Body of pancreas (tissue), 4 donors: ENCODE data around the gene ACTR3.

Experiments
- POLR2A ChIP-seq, 3 donors: fragments of 450-650 bp; IDR thresholded peaks; one replicate each; pipeline ENCODE4 v1.6.1; 2016; ENCODE audit warnings: antibody characterized with exemption in 3 of 3, mild to moderate bottlenecking in 2 of 3
- TF ChIP-seq, protein P1 (sequence below), 7 experiments: fragments of 450-650 bp in 4 of 7; fragments of 200-600 bp in 3 of 7; sonication (generic) in 3 of 7; IDR thresholded peaks; one replicate each; pipeline ENCODE4 v1.5.1; 2016 to 2019; ENCODE audit warnings: antibody characterized with exemption in 7 of 7

- TF ChIP-seq, protein P1, sequence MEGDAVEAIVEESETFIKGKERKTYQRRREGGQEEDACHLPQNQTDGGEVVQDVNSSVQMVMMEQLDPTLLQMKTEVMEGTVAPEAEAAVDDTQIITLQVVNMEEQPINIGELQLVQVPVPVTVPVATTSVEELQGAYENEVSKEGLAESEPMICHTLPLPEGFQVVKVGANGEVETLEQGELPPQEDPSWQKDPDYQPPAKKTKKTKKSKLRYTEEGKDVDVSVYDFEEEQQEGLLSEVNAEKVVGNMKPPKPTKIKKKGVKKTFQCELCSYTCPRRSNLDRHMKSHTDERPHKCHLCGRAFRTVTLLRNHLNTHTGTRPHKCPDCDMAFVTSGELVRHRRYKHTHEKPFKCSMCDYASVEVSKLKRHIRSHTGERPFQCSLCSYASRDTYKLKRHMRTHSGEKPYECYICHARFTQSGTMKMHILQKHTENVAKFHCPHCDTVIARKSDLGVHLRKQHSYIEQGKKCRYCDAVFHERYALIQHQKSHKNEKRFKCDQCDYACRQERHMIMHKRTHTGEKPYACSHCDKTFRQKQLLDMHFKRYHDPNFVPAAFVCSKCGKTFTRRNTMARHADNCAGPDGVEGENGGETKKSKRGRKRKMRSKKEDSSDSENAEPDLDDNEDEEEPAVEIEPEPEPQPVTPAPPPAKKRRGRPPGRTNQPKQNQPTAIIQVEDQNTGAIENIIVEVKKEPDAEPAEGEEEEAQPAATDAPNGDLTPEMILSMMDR (IDR thresholded peaks at IDR 0.05), result no peak
- no peak for TF ChIP-seq POLR2A (IDR thresholded peaks at IDR 0.05)
Measured at GRCh38 chr2:113850687-113851086, 39.2 kb upstream of the ACTR3 start.
